Measurements from ENCODE around the gene COQ7. TPM values are rescaled to one million over a fixed set of nuclear protein-coding genes. Genes with fewer than 3 reads are reported as not detected.
A peak's percentile ranks its signal among the peaks of the same experiment; 100 is the strongest.

The COQ7 gene
- total RNA-seq, 1 experiment from 2014 or later = 39.6 TPM

DNA sequence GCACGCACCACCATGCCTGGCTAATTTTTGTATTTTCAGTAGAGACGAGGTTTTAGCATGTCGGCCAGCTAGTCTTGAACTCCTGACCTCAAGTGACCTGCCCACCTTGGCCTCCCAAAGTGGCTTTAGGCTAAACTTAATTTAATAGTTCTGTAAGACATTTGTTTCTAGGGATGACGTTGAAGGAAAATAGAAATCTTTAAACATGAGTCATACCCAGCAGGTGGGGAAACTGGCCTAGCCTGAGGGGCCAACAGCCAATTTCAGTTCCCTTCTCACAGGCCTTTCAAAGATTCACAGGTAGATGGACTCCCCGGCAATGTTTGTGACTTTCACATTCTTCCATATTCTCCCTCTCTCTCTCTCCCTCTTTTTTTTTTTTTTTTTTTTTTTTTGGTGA lies 28.2 kb downstream of the COQ7 start:
- no peaks in the 10 kb centered on the region for H3K36me3 ChIP-seq (ENCODE audit: control insufficient read depth, insufficient read depth, low read length)
- DNase-seq (ENCODE audit: low read depth, low spot score) = no peak
- ChIA-PET POLR2A (interaction anchor here (1.0 to 1.7 kb wide), 3 partner anchors 11 to 18 kb away, joined by 5 to 6 read pairs (median 6); partner anchors contain the start of gene ITPRIPL2), CTCF (interaction anchor here (0.6 to 2.1 kb wide), 5 partner anchors 10 to 84 kb away, joined by 4 to 12 read pairs (median 11); partner anchors contain the start of gene ITPRIPL2)
- H3K4me3 ChIP-seq (ENCODE audit: low read depth in 2 of 2, low read length in 2 of 2) = peak overlapping the region in 1 of 2 experiments; percentile 19; a peak in 3 of 4 replicates
- H3K4me1 ChIP-seq (ENCODE audit: control insufficient read depth, insufficient read depth, low read length) = peaks cover 26% of the 10 kb centered on the region
- intact Hi-C loops (cut with micrococcal nuclease; ENCODE audit: unreplicated experiment) (no loop called here), in situ Hi-C loops (cut with HindIII; ENCODE audit: low pct_unique_long_range_greater_than_20kb, low sequenced_read_pairs) (no loop called here)
- no peaks in the 10 kb centered on the region for H3K27me3 ChIP-seq (ENCODE audit: control insufficient read depth, insufficient read depth, low read length)
- peak; percentile 14; the same call in 1 of the 2 replicates for ATAC-seq
- no TSS peak for BruUV-seq (replicated peaks)
- H3K9me3 ChIP-seq (ENCODE audit: control insufficient read depth, insufficient read depth, low read depth, low read length) = peaks cover 7% of the 10 kb centered on the region; the same call in 1 of the 2 replicates
- TF ChIP-seq POLR2AphosphoS5 (IDR thresholded peaks at IDR 0.05; ENCODE audit: low read depth, low read length) (no peak), TCF7L2 (IDR thresholded peaks at IDR 0.05; ENCODE audit: low read depth, low read length) (no peak), SIN3A (IDR thresholded peaks at IDR 0.05; ENCODE audit: borderline replicate concordance, insufficient read depth, low read depth, low read length) (no peak)
- TF ChIP-seq, protein P1, sequence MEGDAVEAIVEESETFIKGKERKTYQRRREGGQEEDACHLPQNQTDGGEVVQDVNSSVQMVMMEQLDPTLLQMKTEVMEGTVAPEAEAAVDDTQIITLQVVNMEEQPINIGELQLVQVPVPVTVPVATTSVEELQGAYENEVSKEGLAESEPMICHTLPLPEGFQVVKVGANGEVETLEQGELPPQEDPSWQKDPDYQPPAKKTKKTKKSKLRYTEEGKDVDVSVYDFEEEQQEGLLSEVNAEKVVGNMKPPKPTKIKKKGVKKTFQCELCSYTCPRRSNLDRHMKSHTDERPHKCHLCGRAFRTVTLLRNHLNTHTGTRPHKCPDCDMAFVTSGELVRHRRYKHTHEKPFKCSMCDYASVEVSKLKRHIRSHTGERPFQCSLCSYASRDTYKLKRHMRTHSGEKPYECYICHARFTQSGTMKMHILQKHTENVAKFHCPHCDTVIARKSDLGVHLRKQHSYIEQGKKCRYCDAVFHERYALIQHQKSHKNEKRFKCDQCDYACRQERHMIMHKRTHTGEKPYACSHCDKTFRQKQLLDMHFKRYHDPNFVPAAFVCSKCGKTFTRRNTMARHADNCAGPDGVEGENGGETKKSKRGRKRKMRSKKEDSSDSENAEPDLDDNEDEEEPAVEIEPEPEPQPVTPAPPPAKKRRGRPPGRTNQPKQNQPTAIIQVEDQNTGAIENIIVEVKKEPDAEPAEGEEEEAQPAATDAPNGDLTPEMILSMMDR (IDR thresholded peaks at IDR 0.05) = no peak
- TF ChIP-seq, protein P2, sequence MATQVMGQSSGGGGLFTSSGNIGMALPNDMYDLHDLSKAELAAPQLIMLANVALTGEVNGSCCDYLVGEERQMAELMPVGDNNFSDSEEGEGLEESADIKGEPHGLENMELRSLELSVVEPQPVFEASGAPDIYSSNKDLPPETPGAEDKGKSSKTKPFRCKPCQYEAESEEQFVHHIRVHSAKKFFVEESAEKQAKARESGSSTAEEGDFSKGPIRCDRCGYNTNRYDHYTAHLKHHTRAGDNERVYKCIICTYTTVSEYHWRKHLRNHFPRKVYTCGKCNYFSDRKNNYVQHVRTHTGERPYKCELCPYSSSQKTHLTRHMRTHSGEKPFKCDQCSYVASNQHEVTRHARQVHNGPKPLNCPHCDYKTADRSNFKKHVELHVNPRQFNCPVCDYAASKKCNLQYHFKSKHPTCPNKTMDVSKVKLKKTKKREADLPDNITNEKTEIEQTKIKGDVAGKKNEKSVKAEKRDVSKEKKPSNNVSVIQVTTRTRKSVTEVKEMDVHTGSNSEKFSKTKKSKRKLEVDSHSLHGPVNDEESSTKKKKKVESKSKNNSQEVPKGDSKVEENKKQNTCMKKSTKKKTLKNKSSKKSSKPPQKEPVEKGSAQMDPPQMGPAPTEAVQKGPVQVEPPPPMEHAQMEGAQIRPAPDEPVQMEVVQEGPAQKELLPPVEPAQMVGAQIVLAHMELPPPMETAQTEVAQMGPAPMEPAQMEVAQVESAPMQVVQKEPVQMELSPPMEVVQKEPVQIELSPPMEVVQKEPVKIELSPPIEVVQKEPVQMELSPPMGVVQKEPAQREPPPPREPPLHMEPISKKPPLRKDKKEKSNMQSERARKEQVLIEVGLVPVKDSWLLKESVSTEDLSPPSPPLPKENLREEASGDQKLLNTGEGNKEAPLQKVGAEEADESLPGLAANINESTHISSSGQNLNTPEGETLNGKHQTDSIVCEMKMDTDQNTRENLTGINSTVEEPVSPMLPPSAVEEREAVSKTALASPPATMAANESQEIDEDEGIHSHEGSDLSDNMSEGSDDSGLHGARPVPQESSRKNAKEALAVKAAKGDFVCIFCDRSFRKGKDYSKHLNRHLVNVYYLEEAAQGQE (IDR thresholded peaks at IDR 0.05; ENCODE audit: insufficient read depth in 1 of 2, low read depth in 2 of 2, low read length in 1 of 2) = no peak
- peak overlapping the region; percentile 93 for H3K27ac ChIP-seq (ENCODE audit: low read length)

- no peaks in the 10 kb centered on the region for H3K36me3 ChIP-seq (ENCODE audit: control insufficient read depth, insufficient read depth, low read length)
- no TSS peak for BruUV-seq (replicated peaks)
- intact Hi-C loops (cut with micrococcal nuclease; ENCODE audit: unreplicated experiment) = no loop called here
Observed at GRCh38 chr16:19098173-19098572, 30.8 kb downstream of the COQ7 start.

More at GRCh38 chr16:19098173-19098572, 30.8 kb downstream of the COQ7 start:
- TF ChIP-seq, protein P2 (IDR thresholded peaks at IDR 0.05; ENCODE audit: insufficient read depth in 1 of 2, low read depth in 2 of 2, low read length in 1 of 2) = no peak
- TF ChIP-seq, protein P1 (IDR thresholded peaks at IDR 0.05) = no peak
- TF ChIP-seq POLR2AphosphoS5 (IDR thresholded peaks at IDR 0.05; ENCODE audit: low read depth, low read length) = no peak
- TF ChIP-seq SIN3A (IDR thresholded peaks at IDR 0.05; ENCODE audit: borderline replicate concordance, insufficient read depth, low read depth, low read length) = no peak
- no peak for TF ChIP-seq TCF7L2 (IDR thresholded peaks at IDR 0.05; ENCODE audit: low read depth, low read length)
- ChIA-PET CTCF (no interaction called here), POLR2A (no interaction called here)
- no peak for DNase-seq (ENCODE audit: low read depth, low spot score)
- no peak overlapping the region for H3K4me3 ChIP-seq (ENCODE audit: low read depth in 2 of 2, low read length in 2 of 2)
- peaks cover 7% of the 10 kb centered on the region; the same call in 1 of the 2 replicates for H3K9me3 ChIP-seq (ENCODE audit: control insufficient read depth, insufficient read depth, low read depth, low read length)
- H3K27ac ChIP-seq (ENCODE audit: low read length) = no peak overlapping the region
- H3K27me3 ChIP-seq (ENCODE audit: control insufficient read depth, insufficient read depth, low read length) = no peaks in the 10 kb centered on the region
- ATAC-seq = no peak
- in situ Hi-C loops (cut with HindIII; ENCODE audit: low pct_unique_long_range_greater_than_20kb, low sequenced_read_pairs) = no loop called here
- H3K4me1 ChIP-seq (ENCODE audit: control insufficient read depth, insufficient read depth, low read length) = peaks cover 17% of the 10 kb centered on the region
